Midbrain (tissue), 1 donor: ENCODE results near the gene ARHGEF4.
"Not testable (repeated sequence)": the region's sequence is repeated elsewhere in the genome, so short reads cannot be mapped to it uniquely, and the experiment has no call there.

Source experiments
- DNase-seq: peaks from one replicate; lab custom pipeline; 2025; lab: John Stamatoyannopoulos, UW

Gene ARHGEF4

DNA sequence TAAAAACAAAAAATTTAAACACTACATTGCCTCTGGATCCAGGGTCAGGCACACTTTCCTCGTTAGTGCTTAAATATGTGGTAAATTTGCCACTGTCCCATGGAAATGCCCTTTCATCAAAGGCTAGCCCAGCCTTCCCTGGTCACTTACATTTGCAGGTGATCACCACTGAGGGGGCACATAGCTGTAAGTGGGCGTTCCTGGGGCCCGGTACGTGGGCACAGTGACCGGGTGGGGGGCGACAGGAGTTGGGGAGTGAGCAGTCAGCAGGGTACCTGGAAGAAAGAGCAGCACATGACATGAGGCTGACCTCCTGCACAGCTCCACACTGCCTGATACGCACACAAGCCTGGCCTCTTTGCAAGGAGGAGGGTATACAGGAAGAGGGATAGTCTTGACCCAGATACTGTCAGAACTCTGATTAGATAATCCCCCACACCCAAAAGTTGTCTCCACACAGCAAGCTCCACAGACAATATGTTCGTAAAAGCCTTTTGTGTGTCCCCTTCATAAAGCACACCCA lies 216.1 kb downstream of the ARHGEF4 start:
- DNase-seq, result no peak

DNA sequence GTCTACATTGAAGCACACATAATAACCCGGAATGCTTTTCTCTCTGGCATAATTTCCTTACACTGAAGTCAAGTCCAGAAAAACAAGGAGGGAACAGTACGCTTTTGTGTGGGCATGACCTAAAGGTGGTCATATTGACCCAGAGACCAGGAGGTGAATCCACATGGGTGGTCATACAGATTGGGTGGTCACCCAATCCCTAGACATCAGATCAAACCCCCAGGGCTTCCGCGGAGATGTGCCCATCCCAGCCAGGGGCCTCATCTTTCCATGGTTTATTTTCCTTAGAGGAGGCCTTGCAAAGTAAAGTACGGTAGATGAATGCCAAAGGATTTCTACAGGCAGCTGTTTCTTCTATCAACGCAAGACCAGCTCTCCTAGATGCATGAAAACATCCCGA lies 217.8 kb downstream of the ARHGEF4 start:
- DNase-seq, result no peak

DNA sequence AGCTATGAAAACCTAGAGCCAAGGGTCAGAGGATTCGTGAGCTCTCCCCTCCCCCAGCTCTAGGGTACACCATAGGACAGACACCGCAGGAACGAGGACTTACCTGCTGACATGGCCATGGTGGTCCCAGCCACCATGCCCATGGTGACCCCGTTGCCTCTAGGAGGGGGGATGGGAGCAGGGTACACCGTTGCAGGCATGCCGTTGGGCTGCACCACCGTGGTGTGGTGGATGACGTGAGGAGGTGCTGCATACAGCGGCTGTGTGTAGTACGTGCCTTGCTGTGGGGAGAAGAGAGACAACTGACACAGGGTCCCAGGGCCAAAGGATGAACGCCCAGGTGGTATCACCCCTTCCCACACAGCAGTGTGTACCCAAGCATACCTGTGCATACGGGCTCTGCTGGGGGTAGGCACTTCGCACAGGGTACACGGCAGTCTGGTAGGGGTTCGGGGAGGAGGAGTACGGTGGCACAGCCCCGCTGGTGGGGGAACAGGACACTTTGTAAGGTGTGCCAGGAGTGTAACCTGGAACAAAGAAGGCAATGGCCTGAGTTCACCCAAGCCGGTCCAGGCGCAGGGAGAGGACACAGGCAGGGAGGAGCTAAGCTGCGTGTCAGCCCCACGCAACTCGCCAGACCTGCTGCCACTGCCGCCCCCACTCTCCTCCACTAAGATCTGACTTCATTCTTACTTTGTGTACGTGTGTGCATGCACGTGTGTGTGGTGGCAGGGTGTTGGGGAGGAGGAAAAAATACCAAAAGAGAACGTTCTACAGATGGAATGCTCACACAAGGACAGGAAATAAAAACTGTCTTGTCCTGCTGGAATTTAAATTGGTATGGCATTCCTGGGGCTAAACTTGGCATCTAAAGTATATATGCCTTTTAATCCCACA lies 218.7 kb downstream of the ARHGEF4 start:
- no peak for DNase-seq

DNA sequence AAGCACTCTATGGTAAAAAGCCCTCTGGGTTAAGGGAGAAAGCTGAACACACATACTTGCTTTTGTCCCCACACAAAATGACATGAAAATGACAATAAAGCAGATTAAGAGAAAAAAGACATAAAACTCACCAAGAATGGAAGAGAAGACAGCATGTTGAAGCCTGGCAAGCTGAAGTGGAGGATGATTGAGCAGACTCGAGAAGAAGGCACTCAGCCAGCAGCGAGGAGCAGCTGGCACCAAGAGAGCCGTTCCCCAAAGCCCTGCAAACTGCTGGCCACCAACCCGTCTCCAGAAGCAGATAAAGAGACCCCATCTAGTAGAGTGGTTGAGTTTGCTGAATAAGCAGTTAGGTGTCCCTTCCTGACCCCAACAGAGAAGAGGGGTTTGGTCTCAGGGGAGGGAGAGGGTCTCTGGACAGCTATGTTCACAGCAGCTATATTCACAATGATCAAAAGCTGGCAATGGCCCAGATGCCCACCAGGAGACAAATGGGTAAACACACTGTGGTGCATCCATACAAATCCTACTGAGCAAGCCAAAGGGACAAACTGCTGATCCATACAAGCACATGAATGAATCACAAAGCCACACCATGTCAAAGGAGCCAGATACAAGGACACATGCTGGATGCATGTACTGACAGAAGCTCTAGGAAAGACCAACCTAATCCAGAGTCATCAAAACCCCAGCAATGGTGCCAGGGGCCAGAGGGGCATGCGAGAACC lies 219.7 kb downstream of the ARHGEF4 start:
- DNase-seq, result peak; percentile 46

DNA sequence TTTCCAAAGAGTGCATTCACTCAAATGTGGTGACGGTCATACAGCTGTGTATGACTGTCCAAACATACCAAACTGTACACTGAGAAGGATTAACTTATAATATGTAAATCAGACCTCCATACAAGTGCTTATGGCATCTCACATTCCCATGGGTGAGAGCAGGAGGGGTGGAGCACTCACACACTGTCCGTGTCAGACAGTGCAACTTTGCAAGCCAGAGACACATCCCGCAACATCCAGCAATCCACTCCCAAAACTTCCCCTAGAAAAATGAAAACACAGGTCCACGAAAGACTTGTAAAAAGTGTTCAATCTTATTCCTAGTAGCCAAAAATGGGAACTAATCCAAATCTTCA lies 220.2 kb downstream of the ARHGEF4 start:
- DNase-seq, result no peak

DNA sequence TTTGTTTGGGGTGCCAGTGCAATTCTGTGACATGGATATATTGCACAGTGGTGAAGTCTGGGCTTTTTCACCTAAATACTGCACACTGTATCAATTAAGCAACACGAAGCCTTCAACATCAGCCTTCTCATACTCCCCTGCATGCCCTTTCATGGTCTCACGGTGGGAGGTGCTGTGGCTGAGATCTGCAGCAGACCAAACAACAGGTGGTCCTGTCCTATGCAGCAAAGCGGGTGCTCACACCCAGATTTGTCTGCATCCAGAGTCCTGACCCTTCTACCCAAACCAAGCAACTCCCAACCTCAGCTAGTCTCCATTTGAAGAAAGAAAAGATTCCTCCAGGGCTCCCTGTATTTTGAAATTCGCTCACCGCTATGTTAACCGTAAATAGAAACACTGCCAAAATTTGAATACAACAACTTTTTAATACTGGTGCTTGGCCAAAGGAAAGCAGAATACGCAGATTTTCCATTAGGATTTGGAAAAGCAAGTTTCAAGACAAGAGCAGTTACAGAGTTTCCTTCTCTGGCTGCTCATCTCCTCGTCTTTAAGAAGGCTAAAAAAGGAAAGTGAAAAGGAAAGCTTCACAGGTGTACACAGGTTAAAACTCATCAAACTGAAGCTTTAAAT lies 221.6 kb downstream of the ARHGEF4 start:
- DNase-seq, result no peak

GRCh38 chr2:131058920-131059319 lies 222.2 kb downstream of the ARHGEF4 start:
- DNase-seq, result peak; percentile 81

DNA sequence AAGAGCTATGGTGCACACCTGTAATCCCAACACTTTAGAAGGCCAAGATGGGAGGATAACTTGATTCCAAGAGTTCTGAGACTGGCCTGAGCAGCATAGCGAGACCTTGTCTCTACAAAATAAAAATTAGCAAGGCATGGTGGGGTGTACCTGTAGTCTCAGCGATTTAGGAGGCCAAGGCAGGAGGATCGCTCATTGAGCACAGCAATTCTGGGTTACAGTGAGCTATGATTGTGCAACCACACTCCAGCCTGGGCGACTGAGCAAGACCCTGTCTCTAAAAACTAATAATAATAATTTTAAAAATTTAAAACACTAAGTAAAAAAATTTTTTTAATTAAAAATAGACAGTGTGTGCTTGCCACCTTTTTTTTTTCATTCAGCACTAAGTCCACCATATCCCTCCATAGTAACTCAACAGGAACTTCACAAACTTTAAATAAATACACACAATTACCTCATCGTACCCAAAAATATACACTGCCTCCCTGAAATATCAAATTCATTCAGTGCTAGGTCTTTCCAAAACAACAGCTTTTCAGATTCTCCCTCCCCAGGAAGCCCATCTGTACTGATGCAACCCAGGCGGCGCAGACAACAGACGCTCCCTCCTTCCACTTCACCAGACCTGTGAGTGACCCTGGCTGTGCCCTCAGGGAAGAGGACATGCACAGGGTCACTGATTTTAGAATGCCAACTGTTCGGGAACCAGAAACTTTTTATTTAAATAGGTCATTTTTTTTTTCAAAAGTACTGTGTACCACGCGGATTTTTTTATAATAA lies 227.0 kb downstream of the ARHGEF4 start:
- DNase-seq, result no peak

- no peak for DNase-seq
These were observed 228.1 kb downstream of the ARHGEF4 start for GRCh38 chr2:131064589-131065512.

DNA sequence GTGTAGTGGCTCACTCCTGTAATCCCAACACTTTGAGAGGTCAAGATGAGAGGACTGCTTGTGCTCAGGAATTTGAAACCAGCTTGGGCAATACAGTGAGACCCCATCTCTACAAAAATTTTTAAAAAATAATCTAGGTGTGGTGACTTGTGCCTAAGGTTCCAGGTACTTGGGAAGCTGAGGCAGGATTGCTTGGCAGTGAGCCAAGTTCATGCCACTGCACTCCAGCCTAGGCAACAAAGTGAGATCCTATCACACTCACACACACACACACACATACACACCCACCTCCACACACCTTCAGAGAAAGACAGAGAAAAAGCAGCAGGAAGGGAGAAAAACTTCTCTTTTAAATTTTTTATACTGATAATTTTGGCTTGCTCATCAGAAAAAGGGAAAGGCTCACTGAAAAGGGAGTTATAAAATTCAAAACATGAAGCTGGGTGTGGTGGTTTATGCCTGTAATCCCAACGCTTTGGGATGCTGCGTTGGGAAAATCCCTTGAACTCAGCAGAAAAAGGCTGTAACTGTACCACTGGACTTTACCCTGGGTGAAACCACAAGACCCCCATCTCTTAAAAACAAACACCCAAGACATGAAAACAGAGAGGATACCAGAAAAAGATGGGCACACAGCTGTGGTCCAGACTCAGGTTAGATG lies 230.9 kb downstream of the ARHGEF4 start:
- DNase-seq, result no peak

GRCh38 chr2:131068172-131068571 lies 231.5 kb downstream of the ARHGEF4 start:
- DNase-seq, result not testable (repeated sequence)

- DNase-seq, result not testable (repeated sequence)
These were observed 238.9 kb downstream of the ARHGEF4 start for GRCh38 chr2:131075578-131075977.

DNA sequence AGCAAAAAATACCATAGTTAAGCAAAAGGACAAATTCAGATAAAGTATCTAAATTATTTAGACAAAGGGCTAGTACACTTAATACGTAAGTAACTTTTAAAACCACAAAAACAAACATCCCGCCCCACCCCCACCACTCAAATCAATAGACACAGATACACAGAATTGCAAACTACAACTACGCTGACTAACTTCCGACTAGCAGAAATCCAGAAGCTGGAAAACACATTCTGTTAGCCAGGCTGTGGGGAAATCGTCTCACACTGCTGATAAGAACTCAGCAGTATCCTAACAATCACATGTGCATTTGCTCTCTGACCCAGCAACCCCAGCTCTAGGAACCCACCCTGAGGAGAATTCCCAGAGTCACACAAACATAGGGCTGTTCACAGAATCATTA lies 240.0 kb downstream of the ARHGEF4 start:
- DNase-seq, result no peak

DNA sequence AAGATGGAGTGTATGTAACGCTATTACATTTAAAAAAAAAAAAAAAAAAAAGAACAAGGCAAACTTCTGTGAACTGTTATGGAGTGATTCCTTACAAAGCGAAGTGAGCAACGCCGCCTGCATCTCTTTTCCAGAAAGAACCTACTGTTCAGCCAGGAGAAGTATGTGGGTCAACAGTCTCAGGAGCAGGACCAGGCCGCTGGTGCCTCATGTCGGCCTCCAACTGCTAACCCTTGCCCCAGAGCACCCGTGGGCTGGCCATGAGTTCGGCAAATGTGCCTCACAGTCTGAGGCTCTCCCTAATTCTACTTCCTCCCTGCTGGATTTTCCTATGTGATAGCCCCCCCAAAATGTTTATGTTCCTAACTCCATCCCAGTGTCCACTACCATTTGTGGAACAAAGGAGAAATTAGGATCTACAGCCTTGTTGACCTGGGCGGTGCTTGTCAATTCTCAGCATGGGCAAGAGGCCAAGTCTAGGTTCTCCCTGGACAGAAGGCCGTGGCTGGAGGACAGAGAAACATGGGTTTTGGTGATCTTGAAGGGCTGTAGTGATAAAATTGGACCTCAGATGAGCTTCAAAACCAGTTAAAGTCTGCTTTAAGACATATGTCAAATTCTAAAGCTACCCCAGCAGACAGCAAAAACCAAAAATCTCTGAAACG lies 240.6 kb downstream of the ARHGEF4 start:
- no peak for DNase-seq

- DNase-seq, result no peak
These were observed 241.3 kb downstream of the ARHGEF4 start for GRCh38 chr2:131077966-131078365.

DNA sequence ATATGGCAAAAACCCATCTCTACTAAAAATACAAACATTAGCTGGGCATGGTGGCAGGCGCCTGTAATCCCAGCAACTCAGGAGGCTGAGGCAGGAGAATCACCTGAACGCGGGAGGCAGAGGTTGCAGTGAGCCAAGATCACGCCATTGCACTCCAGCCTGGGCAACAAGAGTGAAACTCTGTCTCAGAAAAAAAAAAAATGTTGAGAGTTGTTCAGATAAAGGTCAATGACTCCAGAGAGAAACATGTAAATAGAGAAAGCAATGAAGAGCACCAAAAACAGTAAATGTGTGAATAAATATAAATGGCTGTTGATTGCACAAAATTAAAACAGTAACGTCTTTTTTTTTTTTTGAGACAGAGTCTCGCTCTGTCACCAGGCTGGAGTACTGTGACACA lies 243.2 kb downstream of the ARHGEF4 start:
- not testable (repeated sequence) for DNase-seq

DNA sequence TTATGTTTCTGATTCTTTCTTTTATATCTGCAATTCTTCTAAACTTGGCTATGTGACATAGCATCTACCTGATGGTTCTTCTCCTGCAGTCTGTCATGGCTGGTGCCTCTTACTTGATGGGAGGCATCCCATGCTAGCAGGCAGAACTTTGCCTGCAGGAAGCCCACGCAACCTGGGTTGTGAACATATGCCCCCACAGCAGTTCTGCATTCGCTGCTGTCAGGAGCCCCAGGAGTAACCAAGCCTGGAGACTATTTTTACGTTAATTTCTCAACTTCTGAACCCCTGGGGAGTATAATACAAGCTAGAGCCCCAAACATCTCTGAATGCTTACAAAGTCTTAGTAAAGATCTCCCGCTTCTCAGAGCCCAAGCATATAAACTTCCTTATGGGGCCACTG lies 244.5 kb downstream of the ARHGEF4 start:
- DNase-seq, result no peak

GRCh38 chr2:131085646-131086045 lies 248.9 kb downstream of the ARHGEF4 start:
- DNase-seq, result no peak

DNA sequence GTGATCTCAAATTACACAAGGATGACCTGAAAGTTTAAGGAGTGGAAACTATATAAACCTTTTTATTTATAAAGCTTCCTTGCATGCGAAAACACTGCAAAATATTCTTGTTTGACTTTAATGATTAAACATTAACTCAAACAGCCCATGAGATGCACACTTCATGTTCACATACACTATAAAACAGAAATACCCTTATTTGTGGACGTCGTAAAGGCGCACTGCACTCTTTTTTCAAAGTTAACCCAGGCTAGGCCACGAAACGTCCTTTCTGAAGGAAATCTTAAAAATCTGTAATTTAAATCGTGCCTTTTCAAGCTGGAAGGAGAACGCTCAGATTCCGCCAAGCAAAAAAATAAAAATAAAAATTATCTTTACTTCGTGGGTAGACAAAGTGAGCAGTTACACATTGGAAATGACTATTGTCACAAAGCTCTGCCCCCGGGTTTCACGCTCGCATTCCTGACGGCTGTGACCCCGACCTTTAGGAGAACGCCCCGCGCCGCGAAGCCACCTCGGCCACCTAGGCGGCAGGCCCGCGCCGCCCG lies 255.8 kb downstream of the ARHGEF4 start:
- no peak for DNase-seq
